ENCODE results near the gene TAS2R14.

DNA sequence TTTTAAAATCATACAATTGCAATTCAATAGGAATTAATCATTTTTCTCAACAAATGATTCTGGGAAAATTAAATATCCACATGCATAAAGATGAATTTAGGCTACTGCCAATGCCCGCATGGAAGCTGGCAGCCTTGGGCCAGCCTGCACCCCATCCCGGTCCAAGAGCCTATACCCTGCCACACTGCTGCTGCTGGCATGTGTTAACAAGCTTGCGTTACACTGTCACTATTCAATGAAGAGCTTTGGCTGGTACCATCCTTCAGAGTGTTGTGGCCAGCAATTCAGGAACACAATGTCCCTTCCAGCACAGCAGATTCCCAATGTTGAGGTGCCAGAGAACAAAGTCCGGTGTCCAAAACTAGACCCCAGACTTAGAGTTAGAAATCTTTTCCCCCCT, 13.6 kb upstream of the TAS2R14 start:
- TF ChIP-seq, protein P1, sequence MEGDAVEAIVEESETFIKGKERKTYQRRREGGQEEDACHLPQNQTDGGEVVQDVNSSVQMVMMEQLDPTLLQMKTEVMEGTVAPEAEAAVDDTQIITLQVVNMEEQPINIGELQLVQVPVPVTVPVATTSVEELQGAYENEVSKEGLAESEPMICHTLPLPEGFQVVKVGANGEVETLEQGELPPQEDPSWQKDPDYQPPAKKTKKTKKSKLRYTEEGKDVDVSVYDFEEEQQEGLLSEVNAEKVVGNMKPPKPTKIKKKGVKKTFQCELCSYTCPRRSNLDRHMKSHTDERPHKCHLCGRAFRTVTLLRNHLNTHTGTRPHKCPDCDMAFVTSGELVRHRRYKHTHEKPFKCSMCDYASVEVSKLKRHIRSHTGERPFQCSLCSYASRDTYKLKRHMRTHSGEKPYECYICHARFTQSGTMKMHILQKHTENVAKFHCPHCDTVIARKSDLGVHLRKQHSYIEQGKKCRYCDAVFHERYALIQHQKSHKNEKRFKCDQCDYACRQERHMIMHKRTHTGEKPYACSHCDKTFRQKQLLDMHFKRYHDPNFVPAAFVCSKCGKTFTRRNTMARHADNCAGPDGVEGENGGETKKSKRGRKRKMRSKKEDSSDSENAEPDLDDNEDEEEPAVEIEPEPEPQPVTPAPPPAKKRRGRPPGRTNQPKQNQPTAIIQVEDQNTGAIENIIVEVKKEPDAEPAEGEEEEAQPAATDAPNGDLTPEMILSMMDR (conservative IDR thresholded peaks at IDR 0.05; ENCODE audit: low read depth, low read length): no peak
- TF ChIP-seq EZH2 (IDR thresholded peaks at IDR 0.05; ENCODE audit: borderline replicate concordance, low read depth, low read length, poor library complexity, severe bottlenecking): no peak
